ENCODE data around the gene HGF. TPM values are rescaled to one million over a fixed set of nuclear protein-coding genes. Genes with fewer than 3 reads are reported as not detected.

The HGF gene
- total and polyA plus RNA-seq, 2 experiments from 2014 or later: 13.4 to 33.2 TPM

GRCh38 chr7:81790686-81791085 lies 20.8 kb upstream of the HGF start:
- no peaks in the 10 kb centered on the region for H3K79me2 ChIP-seq
- H3K27ac ChIP-seq: no peak overlapping the region
- H3K27me3 ChIP-seq: no peaks in the 10 kb centered on the region
- no peak for DNase-seq (ENCODE audit: low spot score)
- H3K9me2 ChIP-seq (replicated peaks; ENCODE audit: insufficient read depth): no peaks in the 10 kb centered on the region
- no peak overlapping the region for H2AFZ ChIP-seq
- no peaks in the 10 kb centered on the region for H3K4me1 ChIP-seq (ENCODE audit: insufficient read depth)
- H4K20me1 ChIP-seq (ENCODE audit: insufficient read depth, poor library complexity, severe bottlenecking): no peaks in the 10 kb centered on the region
- 46% methylated on average over 1 of the region's 1 CpG for WGBS (ENCODE audit: low lambda C conversion rate, missing lambda C conversion rate)
- no peak overlapping the region for H3K4me3 ChIP-seq
- no peak overlapping the region for H3K4me2 ChIP-seq
- no peaks in the 10 kb centered on the region for H3K9me3 ChIP-seq (ENCODE audit: low read depth)
- TF ChIP-seq EZH2 (IDR thresholded peaks at IDR 0.05; ENCODE audit: borderline replicate concordance): no peak
- no peak for TF ChIP-seq EZH2phosphoT487 (IDR thresholded peaks at IDR 0.05; ENCODE audit: low read depth, severe bottlenecking, unreplicated experiment)
- no peak for TF ChIP-seq CTCF (IDR thresholded peaks at IDR 0.05; ENCODE audit: poor library complexity)
- H3K36me3 ChIP-seq (replicated peaks; ENCODE audit: insufficient read depth, low read depth): no peaks in the 10 kb centered on the region

- Histone ChIP-seq H3K36me3 (replicated peaks; ENCODE audit: insufficient read depth, low read depth) (no peaks in the 10 kb centered on the region), H3K4me2 (no peak overlapping the region), H3K4me1 (ENCODE audit: insufficient read depth) (no peaks in the 10 kb centered on the region), H3K27ac (no peak overlapping the region), H3K27me3 (no peaks in the 10 kb centered on the region), H4K20me1 (ENCODE audit: insufficient read depth, poor library complexity, severe bottlenecking) (no peaks in the 10 kb centered on the region), H2AFZ (no peak overlapping the region), H3K9me2 (replicated peaks; ENCODE audit: insufficient read depth) (no peaks in the 10 kb centered on the region), H3K4me3 (no peak overlapping the region), H3K79me2 (no peaks in the 10 kb centered on the region), H3K9me3 (ENCODE audit: low read depth) (no peaks in the 10 kb centered on the region)
- WGBS (ENCODE audit: low lambda C conversion rate, missing lambda C conversion rate): 54% methylated on average over 2 of the region's 2 CpGs
- DNase-seq (ENCODE audit: low spot score): no peak
- TF ChIP-seq EZH2phosphoT487 (IDR thresholded peaks at IDR 0.05; ENCODE audit: low read depth, severe bottlenecking, unreplicated experiment): no peak
- no peak for TF ChIP-seq EZH2 (IDR thresholded peaks at IDR 0.05; ENCODE audit: borderline replicate concordance)
- no peak for TF ChIP-seq CTCF (IDR thresholded peaks at IDR 0.05; ENCODE audit: poor library complexity)
Measured at GRCh38 chr7:81790120-81790500, 20.3 kb upstream of the HGF start.

DNA sequence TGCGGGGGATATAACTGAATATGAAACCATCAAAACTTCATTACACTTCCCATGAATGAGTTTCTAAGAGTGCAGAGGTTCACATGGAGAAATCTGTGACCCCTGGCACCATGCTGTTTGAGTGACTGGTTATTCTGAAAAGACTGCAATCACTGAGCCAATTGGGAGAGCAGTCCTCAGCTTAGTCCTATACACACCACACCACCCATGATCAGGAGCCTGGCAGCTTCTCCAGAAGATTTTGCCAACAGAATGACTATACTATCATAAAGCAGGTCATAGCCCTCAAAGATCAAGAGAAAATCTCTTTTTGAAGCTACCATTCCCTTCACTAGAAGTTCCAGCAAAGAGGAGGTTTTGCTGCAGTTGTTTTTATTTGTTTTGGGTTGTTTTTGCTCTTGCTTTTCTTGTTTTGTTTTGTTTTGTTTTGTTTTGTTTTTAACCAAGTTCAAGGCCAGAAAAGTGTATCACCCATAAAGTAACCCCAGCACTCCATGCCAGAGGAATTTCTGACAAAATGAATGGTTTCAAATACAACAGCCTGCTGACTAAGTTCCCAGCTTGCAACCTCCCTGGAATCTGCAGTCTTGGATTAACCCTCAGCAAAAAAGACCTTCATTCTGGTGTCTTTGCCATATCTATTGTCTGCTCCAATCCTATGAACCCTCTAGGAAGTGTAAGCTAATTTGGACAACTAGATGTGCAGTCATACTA lies 19.7 kb upstream of the HGF start:
- Histone ChIP-seq H3K36me3 (replicated peaks; ENCODE audit: insufficient read depth, low read depth) (no peaks in the 10 kb centered on the region), H3K27ac (no peak overlapping the region), H2AFZ (no peak overlapping the region), H3K9me3 (ENCODE audit: low read depth) (no peaks in the 10 kb centered on the region), H3K4me3 (no peak overlapping the region), H3K9me2 (replicated peaks; ENCODE audit: insufficient read depth) (no peaks in the 10 kb centered on the region), H3K79me2 (no peaks in the 10 kb centered on the region), H3K27me3 (no peaks in the 10 kb centered on the region), H3K4me2 (no peak overlapping the region), H4K20me1 (ENCODE audit: insufficient read depth, poor library complexity, severe bottlenecking) (no peaks in the 10 kb centered on the region), H3K4me1 (ENCODE audit: insufficient read depth) (no peaks in the 10 kb centered on the region)
- 100% methylated on average over 1 of the region's 1 CpG for WGBS (ENCODE audit: low lambda C conversion rate, missing lambda C conversion rate)
- TF ChIP-seq EZH2 (IDR thresholded peaks at IDR 0.05; ENCODE audit: borderline replicate concordance) (no peak), CTCF (IDR thresholded peaks at IDR 0.05; ENCODE audit: poor library complexity) (no peak), EZH2phosphoT487 (IDR thresholded peaks at IDR 0.05; ENCODE audit: low read depth, severe bottlenecking, unreplicated experiment) (no peak)
- DNase-seq (ENCODE audit: low spot score): no peak

Measured in hepatocyte (in vitro differentiated cells).